ENCODE results near the gene PPM1H.
A peak's percentile ranks its signal among the peaks of the same experiment; 100 is the strongest.
"Not testable (repeated sequence)": the region's sequence is repeated elsewhere in the genome, so short reads cannot be mapped to it uniquely, and the experiment has no call there.

Gene PPM1H

DNA sequence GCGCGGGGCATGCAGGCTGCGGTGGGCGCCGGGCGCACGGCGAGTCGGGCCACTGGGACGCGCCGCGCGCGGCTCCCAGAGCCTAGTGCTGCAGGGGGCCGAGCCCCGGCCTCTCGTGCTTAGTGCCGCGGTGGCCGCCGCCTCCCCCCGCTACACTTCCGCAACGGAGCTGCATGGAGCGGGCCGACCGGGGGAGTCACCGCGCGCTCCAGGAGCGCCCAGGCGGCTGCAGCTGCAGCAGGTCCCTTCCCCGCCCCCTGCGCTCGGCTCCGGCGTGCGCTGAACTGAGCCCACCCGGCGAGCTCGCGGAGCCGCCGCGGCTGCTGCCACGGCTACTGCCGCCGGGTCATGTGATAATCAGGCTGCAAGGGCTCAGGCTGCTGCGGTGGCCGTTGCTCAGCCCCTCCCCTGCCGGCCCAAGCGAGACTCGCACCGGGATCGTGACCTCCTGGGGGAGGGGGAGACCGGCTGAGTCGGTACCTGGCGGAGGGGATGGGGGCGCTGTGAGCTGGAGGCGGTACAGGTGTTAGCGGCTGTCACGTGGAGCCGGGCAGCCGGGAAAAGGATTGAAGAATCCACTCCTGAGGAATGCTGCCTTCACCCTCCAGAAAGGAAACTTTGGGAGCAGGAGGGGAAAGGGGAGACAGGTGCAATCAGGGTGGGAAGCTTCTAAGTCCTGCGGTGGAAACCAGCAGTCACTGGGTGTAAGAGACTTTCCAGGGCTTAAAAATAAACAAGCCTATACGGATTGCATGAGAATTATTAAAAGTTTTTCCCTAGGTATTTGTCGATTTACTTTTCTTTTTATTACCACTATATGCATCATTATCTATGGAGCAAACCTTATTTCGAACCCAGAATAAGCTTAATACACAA lies at the start of gene PPM1H:
Gene PPM1H (minus strand): TSS at position 352 of the 876 bp plus-strand sequence. CDS start 414 bp downstream, outside the sequence.
- DNase-seq (ENCODE audit: low spot score): peak; percentile 25

- no peak for DNase-seq (ENCODE audit: low spot score)
Observed at GRCh38 chr12:62983594-62983993, 48.6 kb upstream of the PPM1H start.

DNA sequence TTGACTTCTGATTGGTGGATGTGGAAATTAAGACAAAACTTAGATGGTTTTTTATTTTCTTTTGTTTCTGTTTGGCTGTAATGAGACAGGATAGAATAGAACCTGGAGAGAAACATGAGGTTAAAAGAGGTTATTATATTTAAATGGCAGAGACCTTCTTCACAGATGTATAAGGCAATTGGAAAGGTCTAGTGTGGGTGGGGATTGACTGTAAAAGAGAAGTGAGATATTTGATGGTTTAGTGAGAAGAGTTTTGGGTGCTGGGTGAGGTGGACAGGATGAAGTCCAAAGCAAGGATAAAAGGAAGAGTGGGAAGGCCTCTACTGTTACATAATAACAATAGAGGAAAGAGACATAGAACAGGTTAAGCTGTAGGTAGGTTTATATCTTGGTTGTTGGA lies 43.8 kb upstream of the PPM1H start:
- no peak for DNase-seq (ENCODE audit: low spot score)

DNA sequence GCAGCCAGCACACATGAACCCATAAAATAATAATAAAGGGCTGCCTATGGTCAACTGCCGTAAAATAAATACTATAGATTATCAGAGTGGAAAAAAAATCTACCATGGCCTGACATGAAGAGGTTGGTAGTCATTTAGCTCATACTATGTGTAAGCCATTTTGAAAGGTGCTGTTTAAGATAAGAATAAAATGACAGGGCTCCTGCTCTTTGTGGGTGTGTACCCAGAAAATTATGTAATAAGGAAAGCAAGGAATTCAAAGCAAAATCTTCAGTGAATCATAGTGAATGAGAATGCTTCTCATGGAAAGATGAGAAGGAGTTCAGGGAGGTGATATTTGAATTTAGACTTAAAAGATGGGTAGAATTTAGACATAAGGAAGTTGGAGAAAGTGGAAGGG lies 42.9 kb upstream of the PPM1H start:
- no peak for DNase-seq (ENCODE audit: low spot score)

DNA sequence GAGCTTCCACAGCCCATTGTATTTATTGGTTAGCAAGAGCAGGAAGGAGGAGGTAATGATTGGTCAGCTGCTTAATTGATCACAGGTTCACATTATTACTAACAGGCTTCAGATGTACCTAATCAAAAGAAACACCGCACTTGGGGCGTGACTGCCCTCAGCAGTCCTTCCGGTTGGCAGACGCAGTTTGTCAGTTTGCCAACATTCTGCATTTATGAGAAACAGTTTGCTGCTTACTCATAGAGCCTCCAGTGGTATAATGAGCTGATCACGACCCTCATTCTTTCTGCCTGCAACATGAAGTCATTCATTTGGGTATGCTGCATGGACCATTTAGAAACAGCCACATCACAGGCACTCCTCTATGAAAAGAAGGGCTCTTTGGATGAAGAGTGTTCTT lies 42.5 kb upstream of the PPM1H start:
- no peak for DNase-seq (ENCODE audit: low spot score)

GRCh38 chr12:62976110-62976662 lies 41.2 kb upstream of the PPM1H start:
- DNase-seq (ENCODE audit: low spot score): no peak

DNA sequence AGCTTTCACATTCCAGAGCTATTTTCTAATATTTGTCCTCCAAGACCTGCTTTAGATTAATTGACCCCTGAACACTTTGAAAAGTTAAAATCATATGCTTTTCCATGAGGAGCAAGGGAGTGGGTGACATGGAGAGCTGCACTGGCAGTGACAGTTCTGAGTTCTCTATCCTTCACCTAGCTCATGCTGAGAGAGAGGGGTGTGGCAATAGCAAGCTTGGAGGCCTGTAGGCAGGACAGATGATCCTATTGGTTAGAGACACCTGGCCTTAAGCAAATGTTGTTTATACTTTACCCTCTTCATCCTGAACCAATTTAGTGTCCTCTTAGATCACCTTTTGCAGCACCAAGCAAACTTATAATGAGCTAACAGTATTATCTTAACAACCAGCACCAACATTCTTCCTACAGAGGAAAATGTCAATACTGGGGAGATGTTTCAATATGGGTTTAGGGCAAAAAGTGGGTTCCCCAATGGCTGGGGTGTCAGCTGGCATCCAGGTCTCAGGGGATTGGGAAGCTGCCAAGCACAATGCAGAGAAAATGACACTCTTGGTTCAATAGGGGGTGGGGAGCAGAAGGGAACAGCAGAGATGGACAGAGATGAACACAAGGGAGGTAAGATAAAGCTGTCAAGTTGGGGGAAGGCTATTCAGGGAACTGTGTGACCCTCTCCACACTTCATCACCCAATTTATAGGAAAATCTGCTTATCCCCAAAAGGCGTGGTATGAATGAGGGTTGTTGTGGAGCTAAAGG lies 37.0 kb upstream of the PPM1H start:
- no peak for DNase-seq (ENCODE audit: low spot score)

- no peak for DNase-seq (ENCODE audit: low spot score)
Observed at GRCh38 chr12:62969695-62970094, 34.7 kb upstream of the PPM1H start.

DNA sequence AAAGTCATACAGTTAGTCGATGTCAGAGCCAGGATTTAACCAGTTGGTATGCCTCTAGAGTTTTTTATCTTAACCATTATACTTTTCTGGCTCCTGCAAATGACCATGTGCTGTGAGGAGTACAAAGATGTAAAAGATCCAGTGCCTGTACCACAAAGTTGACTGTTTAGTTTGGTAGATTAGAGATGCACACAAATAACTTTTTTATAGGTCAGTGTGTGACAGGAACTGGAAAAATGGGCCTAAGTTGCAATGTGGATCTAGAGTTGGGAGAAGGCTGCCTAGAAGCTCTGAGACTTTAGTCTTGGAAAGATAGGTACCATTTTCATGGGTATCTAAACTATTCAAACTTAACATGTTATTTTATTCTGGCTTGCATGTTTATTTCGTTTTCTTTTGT lies 32.8 kb upstream of the PPM1H start:
- no peak for DNase-seq (ENCODE audit: low spot score)

- no peak for DNase-seq (ENCODE audit: low spot score)
Observed at GRCh38 chr12:62966990-62967506, 32.1 kb upstream of the PPM1H start.

DNA sequence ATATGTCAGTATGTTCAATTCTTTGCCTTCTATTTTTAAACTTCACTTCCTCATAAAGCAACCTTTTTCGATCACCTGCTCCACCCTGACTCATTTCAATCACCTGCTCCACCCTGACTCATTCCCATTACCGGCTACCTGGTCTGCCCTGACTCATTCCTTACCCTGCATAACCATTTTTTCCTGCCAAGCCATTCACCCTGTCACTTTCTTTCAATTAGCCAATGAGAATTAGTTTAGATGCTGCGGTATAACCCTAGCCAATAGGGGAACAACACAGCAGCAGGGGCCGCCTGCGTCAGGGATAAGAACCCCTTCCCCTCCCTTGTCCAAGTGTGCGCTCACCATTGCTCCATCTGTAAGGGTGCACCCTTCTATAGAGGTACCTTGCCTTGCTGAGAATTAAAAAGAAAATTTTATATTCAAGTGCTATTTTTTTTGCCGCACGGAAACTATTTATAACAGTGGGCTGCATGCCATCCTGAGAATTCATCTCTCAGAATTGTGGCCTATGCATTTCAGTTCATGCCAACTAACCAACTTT lies 31.6 kb upstream of the PPM1H start:
- DNase-seq (ENCODE audit: low spot score): peak; percentile 17

GRCh38 chr12:62965700-62966099 lies 30.8 kb upstream of the PPM1H start:
- DNase-seq (ENCODE audit: low spot score): not testable (repeated sequence)

DNA sequence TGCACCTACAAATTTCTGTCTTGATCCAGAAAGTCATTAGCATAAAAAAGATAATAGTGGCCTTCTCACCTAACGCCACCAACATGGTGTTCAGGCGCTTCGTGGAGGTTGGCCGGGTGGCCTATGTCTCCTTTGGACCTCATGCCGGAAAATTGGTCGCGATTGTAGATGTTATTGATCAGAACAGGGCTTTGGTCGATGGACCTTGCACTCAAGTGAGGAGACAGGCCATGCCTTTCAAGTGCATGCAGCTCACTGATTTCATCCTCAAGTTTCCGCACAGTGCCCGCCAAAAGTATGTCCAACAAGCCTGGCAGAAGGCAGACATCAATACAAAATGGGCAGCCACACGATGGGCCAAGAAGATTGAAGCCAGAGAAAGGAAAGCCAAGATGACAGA lies 30.3 kb upstream of the PPM1H start:
- DNase-seq (ENCODE audit: low spot score): not testable (repeated sequence)

DNA sequence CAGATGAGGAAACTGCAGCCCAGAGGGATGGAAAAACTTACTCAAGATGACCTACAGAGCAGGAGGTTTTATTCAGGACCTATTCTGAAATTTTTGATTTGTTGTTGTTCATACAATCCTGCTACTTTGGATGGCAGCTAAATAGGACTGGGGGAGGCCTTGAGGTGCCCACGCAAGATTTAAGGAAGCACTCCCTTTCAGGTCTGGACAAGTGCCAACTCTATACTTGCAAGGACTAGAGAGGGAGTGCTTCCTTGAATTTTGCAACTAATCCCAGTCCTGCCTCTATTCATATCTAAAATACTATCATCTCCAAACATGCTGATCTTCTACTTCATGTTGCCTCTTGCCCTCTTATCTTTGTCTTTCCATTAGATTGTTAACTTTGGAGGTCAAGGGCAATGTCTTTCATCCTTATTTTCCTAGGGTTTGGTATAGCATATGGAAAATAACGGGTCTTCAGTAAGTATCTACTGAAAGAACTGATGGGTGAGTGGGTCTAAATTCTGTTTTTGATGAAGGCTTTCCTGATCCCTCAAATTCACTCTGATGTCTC lies 28.6 kb upstream of the PPM1H start:
- no peak for DNase-seq (ENCODE audit: low spot score)

DNA sequence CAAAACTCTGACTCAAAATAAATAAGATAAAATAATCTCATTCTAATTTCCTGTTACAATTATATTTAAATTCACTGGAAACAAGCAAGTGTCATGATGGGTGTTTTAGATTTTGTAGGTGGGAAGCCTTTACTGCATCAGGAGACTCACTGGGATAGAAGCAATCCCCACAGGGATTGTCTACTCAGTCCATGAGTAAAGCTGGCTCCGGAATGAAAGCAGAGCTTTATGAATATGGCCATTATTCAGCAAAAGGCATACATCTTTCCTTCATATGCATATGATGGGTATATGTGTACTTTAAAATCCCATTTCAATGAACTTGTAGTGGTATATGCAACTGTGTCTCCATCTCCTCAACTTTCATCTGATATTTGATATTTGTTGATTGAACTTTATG lies 25.4 kb upstream of the PPM1H start:
- DNase-seq (ENCODE audit: low spot score): no peak

DNA sequence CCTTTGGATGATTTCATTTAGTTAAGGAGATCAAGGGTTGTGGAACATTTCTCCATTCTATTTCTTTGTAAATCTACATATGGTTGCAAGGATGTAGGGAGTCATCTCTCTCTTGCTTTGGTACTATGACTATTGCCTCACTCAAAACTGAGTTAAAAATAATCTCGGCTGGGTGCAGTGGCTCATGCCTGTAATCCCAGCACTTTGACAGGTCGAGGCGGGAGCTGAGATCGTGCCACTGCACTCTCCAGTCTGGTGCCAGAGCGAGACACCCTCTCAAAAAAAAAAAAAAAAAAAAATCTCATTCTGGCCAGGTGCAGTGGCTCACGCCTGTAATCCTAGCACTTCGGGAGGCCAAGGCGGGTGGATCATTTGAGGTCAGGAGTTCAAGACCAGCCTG lies 24.8 kb upstream of the PPM1H start:
- no peak for DNase-seq (ENCODE audit: low spot score)

DNA sequence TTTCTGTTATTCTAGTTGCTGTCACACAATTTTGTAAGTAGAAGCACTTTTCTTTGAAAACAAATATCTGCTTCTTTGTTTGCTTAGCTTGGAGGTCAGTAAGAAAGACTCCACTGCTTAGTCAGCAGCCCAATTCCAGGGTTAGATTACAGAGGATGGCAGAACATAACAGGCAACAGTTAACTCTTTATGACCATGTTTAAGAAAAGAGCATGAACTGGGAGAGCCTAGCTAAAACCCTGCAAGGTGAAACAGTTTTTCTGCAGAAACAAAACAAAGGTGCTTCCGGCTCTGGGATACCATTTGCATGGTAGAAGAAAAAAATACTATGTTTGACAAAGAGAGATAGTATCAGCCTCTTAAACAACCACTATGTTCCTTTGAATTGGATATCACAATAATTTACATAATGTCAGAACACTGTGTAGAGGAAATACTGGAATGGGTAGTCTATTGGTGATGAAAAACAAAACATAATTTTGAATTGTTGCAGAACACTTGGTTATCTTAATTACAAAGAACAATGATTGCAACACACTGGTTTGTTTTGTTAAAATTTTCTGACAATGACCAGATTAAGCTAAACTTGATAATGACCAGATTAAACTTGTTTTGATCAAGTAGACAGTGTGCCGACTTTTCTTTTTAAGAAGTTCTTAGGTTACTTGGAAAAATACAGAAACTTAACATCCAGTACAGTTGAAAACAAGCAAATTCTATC lies 22.4 kb upstream of the PPM1H start:
- no peak for DNase-seq (ENCODE audit: low spot score)

- no peak for DNase-seq (ENCODE audit: low spot score)
Observed at GRCh38 chr12:62955678-62956077, 20.7 kb upstream of the PPM1H start.

DNA sequence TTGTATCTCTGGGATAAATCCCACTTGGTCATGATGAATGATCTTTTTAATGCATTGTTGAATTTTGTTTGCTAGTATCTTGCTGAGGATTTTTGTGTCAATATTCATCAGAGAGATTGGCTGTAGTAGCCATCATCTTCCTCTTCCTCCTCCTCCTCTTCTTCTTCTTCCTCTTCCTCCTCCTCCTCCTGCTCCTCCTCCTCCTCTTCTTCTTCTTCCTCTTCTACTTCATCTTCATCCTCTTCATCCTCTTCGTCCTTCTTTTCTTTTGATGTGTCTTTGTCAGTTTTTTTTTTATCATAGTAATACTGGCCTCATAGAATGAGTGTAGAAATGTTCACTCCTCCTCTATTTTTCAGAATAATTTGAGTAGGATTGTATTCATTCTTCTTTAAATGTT lies 15.4 kb upstream of the PPM1H start:
- DNase-seq (ENCODE audit: low spot score): no peak

- DNase-seq (ENCODE audit: low spot score): no peak
Observed at GRCh38 chr12:62948123-62948522, 13.2 kb upstream of the PPM1H start.

- no peak for DNase-seq (ENCODE audit: low spot score)
Observed at GRCh38 chr12:62947364-62947763, 12.4 kb upstream of the PPM1H start.
